Measurements from ENCODE around the gene TSHZ3. TPM values are rescaled to one million over a fixed set of nuclear protein-coding genes. Genes with fewer than 3 reads are reported as not detected.

The TSHZ3 gene
- total and polyA plus RNA-seq, 2 of the 8 experiments (the other 6 are each of a cell fraction or from before 2014, with no cell fraction given) = 3.1 to 12.3 TPM

DNA sequence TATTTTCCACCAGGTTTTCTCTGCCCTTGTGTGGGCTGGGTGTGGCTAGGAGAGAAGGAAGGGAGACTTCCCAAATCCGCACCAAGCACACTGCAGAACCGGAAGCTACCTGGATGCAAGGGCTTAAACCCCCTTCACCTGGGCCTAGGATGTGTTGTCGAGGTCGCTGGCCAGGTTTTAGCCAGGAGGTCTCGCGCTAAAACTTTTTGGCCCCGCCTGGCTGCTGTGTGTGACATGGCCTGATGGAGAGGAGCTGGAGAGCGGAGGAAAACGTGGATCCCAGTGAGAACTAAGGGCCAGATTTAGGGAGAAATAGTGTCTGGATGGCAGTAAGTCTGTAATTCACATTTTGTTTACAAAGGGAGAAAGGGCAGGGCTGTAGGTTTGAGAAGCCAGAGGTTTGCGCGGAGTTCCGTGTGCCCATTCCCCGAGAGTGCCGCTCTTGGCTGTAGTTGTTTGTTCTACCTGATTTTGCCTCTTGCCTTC is 3.1 kb upstream of the TSHZ3 start (continued):
- TF ChIP-seq CHD7 (IDR thresholded peaks at IDR 0.05; ENCODE audit: insufficient replicate concordance, low read length) (no peak), EZH2 (IDR thresholded peaks at IDR 0.05; ENCODE audit: low read depth, low read length, severe bottlenecking) (peak; percentile 44), POLR2A (IDR thresholded peaks at IDR 0.05; ENCODE audit: control extremely low read depth in 1 of 2, low read depth in 2 of 2, low read length in 2 of 2) (0 out of 3 replicates have a peak, but pooled peaks of 1 of the 2 experiments have one; percentile 6), BCL11A (IDR thresholded peaks at IDR 0.05; ENCODE audit: low read depth in 2 of 2, low read length in 2 of 2) (no peak), SIN3A (conservative IDR thresholded peaks at IDR 0.05 in 1 of 2, IDR thresholded peaks at IDR 0.05 in 1 of 2; ENCODE audit: low read depth in 1 of 2, low read length in 2 of 2) (0 out of 4 replicates have a peak, but pooled peaks of 1 of the 2 experiments have one; percentile 26), JUND (IDR thresholded peaks at IDR 0.05; ENCODE audit: low read length) (no peak), SP1 (IDR thresholded peaks at IDR 0.05; ENCODE audit: low read depth, low read length) (0 out of 2 replicates have a peak, but pooled peaks have one; percentile 6), NANOG (IDR thresholded peaks at IDR 0.05; ENCODE audit: insufficient read depth, low read depth, low read length, poor library complexity, severe bottlenecking) (no peak), CBX8 (IDR thresholded peaks at IDR 0.05; ENCODE audit: borderline replicate concordance, low read depth, low read length) (0 out of 2 replicates have a peak, but pooled peaks have one; percentile 64), CHD2 (IDR thresholded peaks at IDR 0.05; ENCODE audit: low read length) (no peak)
